H1 (cell line): ENCODE measurements around the gene CTAGE4. TPM values are rescaled to one million over a fixed set of nuclear protein-coding genes. Genes with fewer than 3 reads are reported as not detected.

Source experiments
- CHD7 ChIP-seq: fragments of 300-600 bp; sonication (generic); IDR thresholded peaks from 2 replicates; pipeline ENCODE4 v1.7.1; 2012; ENCODE audit warnings: low read length, moderate library complexity, mild to moderate bottlenecking, inconsistent platforms; ENCODE audit not compliant: insufficient replicate concordance
- EZH2 ChIP-seq: fragments of 200-600 bp; sonication (generic); IDR thresholded peaks from 2 replicates; pipeline ENCODE4 v1.7.1; 2012; ENCODE audit warnings: low read depth, mild to moderate bottlenecking, moderate library complexity, low read length, inconsistent platforms; ENCODE audit not compliant: severe bottlenecking
- RFX5 ChIP-seq: IDR thresholded peaks from 2 replicates; pipeline ENCODE4 v1.6.1; 2011; ENCODE audit warnings: low read depth, low read length, improper control_type of control experiment, borderline replicate concordance
- polyA plus RNA-seq, 7 experiments: library from polyadenylated mRNA; depleted of rRNA in 3 of 7; stranded (reverse) in 5 of 7; unstranded in 2 of 7; fragments of >200 nt in 5 of 7; fragments of 200-250 nt in 2 of 7; gene quantifications; 1 replicate in 5 of 7; 2 replicates in 1 of 7; 4 replicates in 1 of 7; pipeline versions ENCODE4 v1.2.1 to v1.2.3, GENCODE V29; 2011 to 2013; ENCODE audit warnings: missing spikeins in 2 of 7, mixed read lengths in 2 of 7
- total RNA-seq: library from RNA; stranded (reverse); fragmentation: NEBNext Ultra II Directional; extraction: Animal tissue kit (Norgen Biotek cat#: 25700); gene quantifications from 2 replicates; pipeline ENCODE4 v1.2.1, GENCODE V29; 2021

Gene CTAGE4
- total and polyA plus RNA-seq, 2 of the 8 experiments (the other 6 are each of a cell fraction or from before 2014, with no cell fraction given), result 2.9 to 10.3 TPM

- TF ChIP-seq CHD7, result no peak
- TF ChIP-seq RFX5, result no peak
- TF ChIP-seq EZH2, result no peak
Measured at GRCh38 chr7:144174613-144175012, 8.7 kb upstream of the CTAGE4 start (continued).
